ENCODE measurements around the gene GAPDHS.
A peak's percentile ranks its signal among the peaks of the same experiment; 100 is the strongest.

Gene GAPDHS

DNA sequence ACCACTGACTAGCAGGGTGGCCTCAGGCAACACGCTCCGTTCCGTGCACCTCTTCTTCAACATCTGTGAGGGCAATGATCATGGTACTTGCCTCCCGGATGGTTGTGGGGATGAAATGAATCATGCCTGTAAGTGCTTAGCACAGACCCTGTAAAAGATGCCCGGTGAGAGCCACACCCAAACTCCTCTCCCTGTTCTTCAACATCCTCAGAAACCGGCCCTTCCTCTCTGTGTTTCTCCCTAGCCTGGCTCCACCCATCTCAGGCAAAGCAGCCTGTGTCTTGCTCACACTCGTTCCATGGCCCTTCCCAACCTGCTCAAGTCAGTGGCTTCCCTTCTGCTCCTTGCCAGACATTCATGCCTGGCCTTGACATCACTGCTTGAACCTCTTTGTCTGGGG, 14.0 kb upstream of the GAPDHS start:
- TF ChIP-seq, protein P1, sequence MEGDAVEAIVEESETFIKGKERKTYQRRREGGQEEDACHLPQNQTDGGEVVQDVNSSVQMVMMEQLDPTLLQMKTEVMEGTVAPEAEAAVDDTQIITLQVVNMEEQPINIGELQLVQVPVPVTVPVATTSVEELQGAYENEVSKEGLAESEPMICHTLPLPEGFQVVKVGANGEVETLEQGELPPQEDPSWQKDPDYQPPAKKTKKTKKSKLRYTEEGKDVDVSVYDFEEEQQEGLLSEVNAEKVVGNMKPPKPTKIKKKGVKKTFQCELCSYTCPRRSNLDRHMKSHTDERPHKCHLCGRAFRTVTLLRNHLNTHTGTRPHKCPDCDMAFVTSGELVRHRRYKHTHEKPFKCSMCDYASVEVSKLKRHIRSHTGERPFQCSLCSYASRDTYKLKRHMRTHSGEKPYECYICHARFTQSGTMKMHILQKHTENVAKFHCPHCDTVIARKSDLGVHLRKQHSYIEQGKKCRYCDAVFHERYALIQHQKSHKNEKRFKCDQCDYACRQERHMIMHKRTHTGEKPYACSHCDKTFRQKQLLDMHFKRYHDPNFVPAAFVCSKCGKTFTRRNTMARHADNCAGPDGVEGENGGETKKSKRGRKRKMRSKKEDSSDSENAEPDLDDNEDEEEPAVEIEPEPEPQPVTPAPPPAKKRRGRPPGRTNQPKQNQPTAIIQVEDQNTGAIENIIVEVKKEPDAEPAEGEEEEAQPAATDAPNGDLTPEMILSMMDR (conservative IDR thresholded peaks at IDR 0.05) = no peak
- TF ChIP-seq ZFX (IDR thresholded peaks at IDR 0.05) = no peak
- H3K27ac ChIP-seq = no peak overlapping the region

DNA sequence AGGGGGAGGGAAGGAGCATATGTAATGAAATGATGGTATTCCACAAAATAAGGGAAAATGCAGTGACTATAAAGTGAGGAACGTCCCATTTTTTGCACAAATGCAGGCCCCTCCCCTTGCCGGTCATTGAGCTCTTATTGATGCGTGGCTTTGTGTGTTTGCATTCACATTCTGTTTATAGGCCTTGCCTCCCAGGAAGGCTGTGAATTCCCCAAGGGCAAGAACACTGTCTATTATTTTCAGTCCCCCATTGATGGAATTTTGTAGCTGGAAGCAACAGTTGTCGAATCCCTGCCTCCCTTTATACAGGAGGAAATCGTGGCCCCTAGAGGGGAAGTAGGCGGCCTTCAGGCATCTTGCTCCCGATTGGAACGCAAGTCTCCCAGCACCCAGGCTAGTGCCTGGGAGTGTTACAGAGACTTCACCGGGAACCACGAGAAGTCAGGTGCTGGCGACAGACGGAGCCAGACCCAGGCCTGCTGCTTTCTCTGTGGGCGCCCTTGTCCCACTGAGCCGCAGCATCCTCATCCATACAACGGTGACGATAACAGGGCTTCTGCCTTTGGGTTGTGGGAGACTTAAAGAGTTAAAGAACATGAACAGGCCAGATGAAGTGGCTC, 12.0 kb upstream of the GAPDHS start:
- H3K27ac ChIP-seq = no peak overlapping the region
- no peak for TF ChIP-seq ZFX (IDR thresholded peaks at IDR 0.05)
- TF ChIP-seq, protein P1 (conservative IDR thresholded peaks at IDR 0.05) = no peak

DNA sequence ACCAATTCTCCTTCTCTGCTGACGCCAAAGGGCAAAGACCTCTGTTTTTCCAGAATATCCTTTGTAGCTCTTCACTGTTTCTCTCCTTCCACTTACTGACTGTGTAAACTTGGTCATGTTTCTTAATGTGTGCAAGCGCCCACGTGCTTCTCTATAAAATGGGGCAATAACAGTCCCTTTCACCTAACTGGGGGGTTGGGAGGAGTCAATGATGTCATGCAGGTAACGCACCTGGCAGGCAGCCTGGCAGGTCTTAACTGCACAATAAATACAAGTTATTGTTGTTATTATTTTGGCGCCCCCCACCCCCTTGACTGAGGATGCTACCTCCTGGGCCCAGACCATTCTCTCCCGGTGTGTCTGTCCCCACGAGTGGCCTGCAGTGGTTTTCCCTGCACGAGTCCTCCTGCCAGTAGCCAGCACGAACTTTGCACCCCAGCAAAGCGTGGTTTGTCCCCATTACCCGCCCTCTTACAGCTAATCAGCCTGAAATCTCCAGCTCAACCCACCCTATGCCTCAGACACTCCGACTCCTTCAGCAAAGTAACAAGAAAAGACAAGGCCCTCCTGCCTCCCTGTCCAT, 10.4 kb upstream of the GAPDHS start:
- TF ChIP-seq, protein P1 (conservative IDR thresholded peaks at IDR 0.05) = no peak
- no peak for TF ChIP-seq ZFX (IDR thresholded peaks at IDR 0.05)
- H3K27ac ChIP-seq = no peak overlapping the region

DNA sequence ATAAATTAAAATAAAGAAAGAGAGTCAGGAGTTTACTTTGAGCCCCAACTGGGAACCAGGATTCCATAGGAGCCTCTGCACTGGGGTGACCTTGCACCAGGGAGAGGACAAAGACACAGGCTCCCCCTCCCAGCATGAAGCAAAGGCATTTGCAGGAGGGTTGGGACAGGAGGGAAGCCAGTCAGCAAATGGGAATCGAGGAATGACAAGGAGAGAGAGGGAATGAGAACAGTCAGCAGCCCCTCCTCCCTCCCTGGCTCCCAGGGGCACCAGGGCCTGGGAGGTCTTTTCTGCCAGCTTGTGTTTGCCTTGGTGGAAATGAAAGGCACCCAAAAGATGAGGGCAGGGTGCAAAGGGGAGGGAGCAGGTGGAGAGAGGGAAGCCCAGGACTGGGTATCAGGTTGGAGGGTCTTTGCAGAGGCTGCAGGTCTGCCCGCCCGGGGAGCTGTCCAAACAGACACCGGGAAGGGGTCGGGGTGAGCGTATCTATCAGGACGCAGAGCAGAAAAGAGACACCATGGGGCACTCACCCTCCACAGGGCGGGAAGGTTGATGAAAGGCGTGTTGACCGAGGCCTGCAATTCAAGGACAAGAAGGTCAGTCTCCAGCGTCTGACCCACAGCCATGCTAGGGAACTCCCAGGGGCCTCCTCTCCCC, 8.9 kb upstream of the GAPDHS start:
- TF ChIP-seq, protein P1 (conservative IDR thresholded peaks at IDR 0.05) = no peak
- TF ChIP-seq ZFX (IDR thresholded peaks at IDR 0.05) = no peak
- H3K27ac ChIP-seq = no peak overlapping the region

DNA sequence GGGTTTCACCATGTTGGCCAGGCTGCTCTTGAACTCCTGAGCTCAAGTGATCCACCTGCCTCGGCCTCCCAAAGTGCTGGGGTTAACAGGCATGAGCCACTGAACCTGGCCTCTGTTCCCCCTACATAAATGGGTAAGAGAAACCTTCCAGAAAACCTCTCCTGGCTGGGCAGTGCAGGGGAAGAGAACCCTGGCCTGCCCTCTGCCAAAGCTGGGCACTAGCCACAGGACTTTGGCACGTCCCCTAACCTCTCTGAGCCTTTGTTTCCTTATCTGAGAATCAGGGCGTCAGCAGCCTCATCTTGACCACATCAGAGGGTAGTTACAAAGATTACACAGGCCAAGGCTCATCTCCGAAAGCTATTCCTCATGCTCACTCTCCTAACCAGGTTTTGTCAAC, 7.4 kb upstream of the GAPDHS start:
- no peak overlapping the region for H3K27ac ChIP-seq
- TF ChIP-seq, protein P1 (conservative IDR thresholded peaks at IDR 0.05) = no peak
- TF ChIP-seq ZFX (IDR thresholded peaks at IDR 0.05) = no peak

DNA sequence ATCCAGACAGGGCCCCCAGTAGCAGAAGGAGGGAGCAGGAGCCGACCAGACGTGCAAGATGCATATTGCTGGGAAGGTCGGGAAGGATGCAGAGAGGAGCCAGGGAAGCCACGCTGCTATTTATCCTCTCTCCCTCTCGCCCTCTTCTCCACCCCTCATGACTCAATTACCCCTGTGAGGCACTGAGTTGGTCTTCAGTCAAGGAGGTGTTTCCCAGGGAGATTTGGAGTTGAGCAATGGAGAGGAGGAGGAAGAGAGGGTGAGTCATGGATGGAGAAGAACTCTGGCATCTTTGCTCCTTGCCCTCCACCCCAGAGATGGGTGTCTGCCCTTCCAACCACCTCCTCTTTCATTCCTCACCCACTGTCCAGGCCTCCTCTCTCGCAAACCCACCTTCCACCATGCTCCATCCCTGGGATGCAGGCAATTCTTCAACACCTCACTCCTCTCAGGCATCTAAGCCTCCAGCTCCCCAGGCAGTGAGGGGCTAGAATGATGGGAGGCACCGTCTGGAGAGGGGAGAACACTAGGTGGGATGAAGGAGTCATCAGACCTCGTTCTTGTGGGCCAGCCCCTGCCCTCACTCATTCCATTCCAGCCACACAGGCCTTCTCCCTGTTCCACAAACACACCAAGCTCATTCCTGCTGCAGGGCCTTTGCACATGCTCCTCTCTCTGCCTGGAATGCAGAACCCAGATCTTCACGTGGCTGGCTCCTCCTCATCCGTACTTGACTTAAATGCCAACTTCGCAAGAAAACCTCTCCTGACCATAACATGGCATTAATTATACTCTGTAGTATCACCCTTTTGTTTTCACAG, 4.8 kb upstream of the GAPDHS start, which contains the start of gene SBSN:
TSS of gene SBSN (minus strand) at position 94 of the 821 bp plus-strand sequence. CDS start at position 64, 30 bp downstream.
- peak within 1 kb of the TSS; percentile 15; the same call in 1 of the 2 replicates for H3K27ac ChIP-seq
- TF ChIP-seq ZFX (IDR thresholded peaks at IDR 0.05) = no peak
- TF ChIP-seq, protein P1 (conservative IDR thresholded peaks at IDR 0.05) = no peak
